ENCODE measurements around the gene PALB2.
A peak's percentile ranks its signal among the peaks of the same experiment; 100 is the strongest.
"Not testable (repeated sequence)": the region's sequence is repeated elsewhere in the genome, so short reads cannot be mapped to it uniquely, and the experiment has no call there.

The PALB2 gene

DNA sequence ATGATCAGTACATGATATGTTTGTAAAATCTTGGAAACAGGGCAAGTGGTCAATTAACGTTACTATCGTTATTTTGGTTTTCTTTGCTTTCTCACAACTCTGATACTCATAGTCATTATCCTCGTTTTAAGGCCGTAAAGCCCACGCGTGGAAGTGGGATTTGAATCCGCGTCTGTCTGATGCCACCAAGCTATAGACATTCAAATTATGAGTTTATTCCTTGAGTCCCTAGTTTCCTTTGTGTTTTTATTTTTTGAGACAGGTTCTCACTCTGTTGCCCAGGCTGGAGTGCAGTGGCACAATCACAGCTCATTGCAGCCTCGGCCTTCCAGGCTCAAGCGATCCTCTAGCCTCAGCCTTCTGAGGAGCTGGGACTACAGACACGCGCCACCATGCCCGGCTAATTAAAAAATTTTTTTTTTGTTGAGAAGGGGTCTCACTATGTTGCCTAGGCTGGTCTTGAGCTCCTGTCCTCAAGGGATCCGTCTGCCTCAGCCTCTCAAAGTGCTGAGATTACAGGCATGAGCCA, 1.2 kb upstream of the PALB2 start:
- Histone ChIP-seq H3K79me2 (ENCODE audit: low read length) (peaks cover 51% of the 10 kb centered on the region), H3K4me2 (ENCODE audit: low read length) (peak overlapping the region; percentile 68), H3K9ac (ENCODE audit: low read length) (peak overlapping the region; percentile 93), H3K27me3 (ENCODE audit: low read depth, low read length) (no peaks in the 10 kb centered on the region), H3K4me3 (ENCODE audit: low read length) (peak overlapping the region; percentile 91), H4K20me1 (ENCODE audit: insufficient read depth, low read length) (0 out of 2 replicates have a peak, but pooled peaks cover 4% of the 10 kb centered on the region), H3K27ac (ENCODE audit: low read length) (no peak overlapping the region), H3K36me3 (replicated peaks; ENCODE audit: low read depth, low read length) (peaks cover 21% of the 10 kb centered on the region), H3K4me1 (ENCODE audit: low read length) (peaks cover 16% of the 10 kb centered on the region), H3K9me3 (ENCODE audit: insufficient read depth, low read length) (no peaks in the 10 kb centered on the region), H2AFZ (ENCODE audit: low read depth, low read length) (no peak overlapping the region)
- no peak for TF ChIP-seq EZH2phosphoT487 (IDR thresholded peaks at IDR 0.05; ENCODE audit: low read depth)
- TF ChIP-seq, protein P1, sequence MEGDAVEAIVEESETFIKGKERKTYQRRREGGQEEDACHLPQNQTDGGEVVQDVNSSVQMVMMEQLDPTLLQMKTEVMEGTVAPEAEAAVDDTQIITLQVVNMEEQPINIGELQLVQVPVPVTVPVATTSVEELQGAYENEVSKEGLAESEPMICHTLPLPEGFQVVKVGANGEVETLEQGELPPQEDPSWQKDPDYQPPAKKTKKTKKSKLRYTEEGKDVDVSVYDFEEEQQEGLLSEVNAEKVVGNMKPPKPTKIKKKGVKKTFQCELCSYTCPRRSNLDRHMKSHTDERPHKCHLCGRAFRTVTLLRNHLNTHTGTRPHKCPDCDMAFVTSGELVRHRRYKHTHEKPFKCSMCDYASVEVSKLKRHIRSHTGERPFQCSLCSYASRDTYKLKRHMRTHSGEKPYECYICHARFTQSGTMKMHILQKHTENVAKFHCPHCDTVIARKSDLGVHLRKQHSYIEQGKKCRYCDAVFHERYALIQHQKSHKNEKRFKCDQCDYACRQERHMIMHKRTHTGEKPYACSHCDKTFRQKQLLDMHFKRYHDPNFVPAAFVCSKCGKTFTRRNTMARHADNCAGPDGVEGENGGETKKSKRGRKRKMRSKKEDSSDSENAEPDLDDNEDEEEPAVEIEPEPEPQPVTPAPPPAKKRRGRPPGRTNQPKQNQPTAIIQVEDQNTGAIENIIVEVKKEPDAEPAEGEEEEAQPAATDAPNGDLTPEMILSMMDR (IDR thresholded peaks at IDR 0.05; ENCODE audit: low read depth, low read length), result no peak

DNA sequence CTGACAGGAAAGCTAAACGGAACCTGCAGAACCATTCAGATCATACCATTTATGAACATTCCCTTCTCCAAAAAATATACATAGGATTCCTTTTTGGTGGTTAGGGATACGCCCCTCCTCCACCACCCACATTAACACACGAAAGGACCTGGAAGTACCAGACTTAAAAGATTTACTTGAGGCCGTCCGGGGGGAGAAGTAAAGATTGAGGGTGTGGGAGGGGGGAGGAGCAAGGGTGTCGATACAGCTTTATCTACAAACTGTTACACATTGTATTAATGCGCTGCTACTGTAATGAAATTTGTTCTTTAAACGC, 537 bp downstream of the PALB2 start:
- Histone ChIP-seq H3K4me1 (ENCODE audit: low read length) (peaks cover 16% of the 10 kb centered on the region), H3K4me2 (ENCODE audit: low read length) (peak overlapping the region; percentile 96), H3K9ac (ENCODE audit: low read length) (peak overlapping the region; percentile 93), H2AFZ (ENCODE audit: low read depth, low read length) (peak overlapping the region; percentile 81), H3K36me3 (replicated peaks; ENCODE audit: low read depth, low read length) (peaks cover 15% of the 10 kb centered on the region), H3K79me2 (ENCODE audit: low read length) (peaks cover 33% of the 10 kb centered on the region), H3K27ac (ENCODE audit: low read length) (peak overlapping the region; percentile 65), H3K27me3 (ENCODE audit: low read depth, low read length) (no peaks in the 10 kb centered on the region), H3K9me3 (ENCODE audit: insufficient read depth, low read length) (no peaks in the 10 kb centered on the region), H4K20me1 (ENCODE audit: insufficient read depth, low read length) (no peaks in the 10 kb centered on the region), H3K4me3 (ENCODE audit: low read length) (peak overlapping the region; percentile 91)
- TF ChIP-seq, protein P1 (IDR thresholded peaks at IDR 0.05; ENCODE audit: low read depth, low read length), result no peak
- TF ChIP-seq EZH2phosphoT487 (IDR thresholded peaks at IDR 0.05; ENCODE audit: low read depth), result no peak

DNA sequence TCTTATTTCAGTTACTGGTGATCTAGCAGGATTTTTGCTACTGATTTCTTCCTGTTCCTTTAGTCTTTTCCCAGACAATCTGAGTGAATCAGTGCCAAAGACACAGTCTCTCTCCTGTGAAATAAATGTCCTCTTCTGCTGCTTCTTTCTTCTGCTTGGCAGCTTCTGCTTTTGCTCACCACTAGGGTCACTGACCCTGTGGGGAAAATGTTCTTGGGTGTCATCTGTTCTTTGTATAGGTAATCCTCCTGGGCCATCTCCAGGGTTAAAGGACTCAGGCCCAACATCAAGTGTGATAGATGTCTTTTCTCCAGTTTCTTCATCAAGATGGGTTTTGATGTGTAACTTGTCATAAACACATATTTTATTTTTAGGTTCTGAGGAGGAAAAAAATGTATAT, 5.2 kb downstream of the PALB2 start:
- Histone ChIP-seq H3K9me3 (ENCODE audit: insufficient read depth, low read length) (no peaks in the 10 kb centered on the region), H3K4me2 (ENCODE audit: low read length) (no peak overlapping the region), H3K79me2 (ENCODE audit: low read length) (peaks cover 23% of the 10 kb centered on the region), H3K36me3 (replicated peaks; ENCODE audit: low read depth, low read length) (peaks cover 21% of the 10 kb centered on the region), H3K27ac (ENCODE audit: low read length) (no peak overlapping the region), H3K9ac (ENCODE audit: low read length) (no peak overlapping the region), H4K20me1 (ENCODE audit: insufficient read depth, low read length) (no peaks in the 10 kb centered on the region), H2AFZ (ENCODE audit: low read depth, low read length) (no peak overlapping the region), H3K27me3 (ENCODE audit: low read depth, low read length) (no peaks in the 10 kb centered on the region), H3K4me1 (ENCODE audit: low read length) (peaks cover 8% of the 10 kb centered on the region), H3K4me3 (ENCODE audit: low read length) (no peak overlapping the region)
- TF ChIP-seq EZH2phosphoT487 (IDR thresholded peaks at IDR 0.05; ENCODE audit: low read depth), result no peak
- TF ChIP-seq, protein P1 (IDR thresholded peaks at IDR 0.05; ENCODE audit: low read depth, low read length), result no peak

DNA sequence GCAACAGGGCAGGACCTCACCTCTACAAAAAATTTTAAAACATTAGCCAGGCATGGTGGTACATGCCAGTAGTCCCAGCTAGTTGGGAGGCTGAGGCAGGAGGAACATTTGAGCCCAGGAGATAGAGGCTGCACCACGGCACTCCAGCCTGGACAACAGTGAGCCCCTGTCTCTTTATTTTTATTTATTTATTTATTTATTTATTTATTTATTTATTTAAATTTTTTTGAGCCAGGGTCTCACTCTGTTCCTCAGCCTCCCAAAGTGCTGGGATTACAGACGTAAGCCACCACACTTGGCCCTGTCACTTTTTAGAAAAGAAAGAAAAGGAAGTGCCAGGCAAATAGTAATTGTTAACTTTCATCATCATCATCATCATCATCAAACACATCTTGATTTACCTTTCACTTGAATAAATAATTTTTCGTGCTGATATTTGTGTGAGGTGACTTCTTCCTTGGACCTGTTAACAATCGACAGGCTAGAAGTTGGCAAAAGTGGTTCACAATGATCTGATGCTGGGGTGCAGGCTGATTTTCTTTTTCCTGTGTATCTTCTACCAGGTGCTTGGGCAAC, 6.6 kb downstream of the PALB2 start:
- Histone ChIP-seq H3K9me3 (ENCODE audit: insufficient read depth, low read length) (no peaks in the 10 kb centered on the region), H4K20me1 (ENCODE audit: insufficient read depth, low read length) (no peaks in the 10 kb centered on the region), H3K4me2 (ENCODE audit: low read length) (no peak overlapping the region), H3K4me1 (ENCODE audit: low read length) (no peaks in the 10 kb centered on the region), H3K36me3 (replicated peaks; ENCODE audit: low read depth, low read length) (peaks cover 27% of the 10 kb centered on the region), H3K9ac (ENCODE audit: low read length) (no peak overlapping the region), H2AFZ (ENCODE audit: low read depth, low read length) (no peak overlapping the region), H3K79me2 (ENCODE audit: low read length) (peaks cover 9% of the 10 kb centered on the region), H3K27ac (ENCODE audit: low read length) (no peak overlapping the region), H3K27me3 (ENCODE audit: low read depth, low read length) (no peaks in the 10 kb centered on the region), H3K4me3 (ENCODE audit: low read length) (no peak overlapping the region)
- TF ChIP-seq, protein P1 (IDR thresholded peaks at IDR 0.05; ENCODE audit: low read depth, low read length), result no peak
- TF ChIP-seq EZH2phosphoT487 (IDR thresholded peaks at IDR 0.05; ENCODE audit: low read depth), result no peak

DNA sequence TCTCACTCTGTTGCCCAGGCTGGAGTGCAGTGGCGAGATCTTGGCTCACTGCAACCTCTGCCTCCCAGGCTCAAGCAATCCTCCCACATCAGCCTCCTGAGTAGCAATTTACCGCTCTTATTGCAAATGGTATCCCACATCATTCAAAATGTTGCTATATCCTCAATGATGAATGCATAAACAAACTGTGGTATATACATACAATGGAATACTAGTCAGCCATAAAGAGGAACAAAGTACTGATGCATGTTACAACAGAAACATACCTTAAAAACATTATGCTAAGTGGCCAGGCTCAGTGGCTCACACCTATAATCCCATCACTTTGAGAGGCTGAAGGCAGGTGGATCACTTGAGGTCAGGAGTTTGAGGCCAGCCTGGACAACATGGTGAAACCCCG, 9.2 kb downstream of the PALB2 start:
- H3K4me3 ChIP-seq (ENCODE audit: low read length); H3K9ac ChIP-seq (ENCODE audit: low read length); H3K27me3 ChIP-seq (ENCODE audit: low read depth, low read length); H4K20me1 ChIP-seq (ENCODE audit: insufficient read depth, low read length); H2AFZ ChIP-seq (ENCODE audit: low read depth, low read length); H3K27ac ChIP-seq (ENCODE audit: low read length); H3K4me1 ChIP-seq (ENCODE audit: low read length); H3K4me2 ChIP-seq (ENCODE audit: low read length); H3K9me3 ChIP-seq (ENCODE audit: insufficient read depth, low read length); H3K79me2 ChIP-seq (ENCODE audit: low read length): not testable (repeated sequence)
- peaks cover 33% of the 10 kb centered on the region for H3K36me3 ChIP-seq (replicated peaks; ENCODE audit: low read depth, low read length)

Measured in OCI-LY3 (cell line).